CD4-positive, alpha-beta T cell (primary cell): ENCODE data around the gene NFKBIA. TPM values are rescaled to one million over a fixed set of nuclear protein-coding genes. Genes with fewer than 3 reads are reported as not detected.

Experiments
- ATAC-seq: fragments of 200-7000 bp; cut with Tn5 transposase; one replicate; pipeline ENCODE4 v1.10.0; 2022; ENCODE audit warnings: mild to moderate bottlenecking; ENCODE audit not compliant: poor library complexity
- CTCF ChIA-PET: fragments of 350-600 bp; sonication (Branson Sonifier 250); formaldehyde crosslinking; loops from one replicate; lab custom pipeline; 2021; ENCODE audit warnings: antibody characterized with exemption, inconsistent platforms; lab: Charles Lee
- POLR2A ChIA-PET: fragments of 350-600 bp; sonication (Branson Sonifier 250); formaldehyde crosslinking; loops from one replicate; lab custom pipeline; 2021; ENCODE audit warnings: antibody characterized with exemption, inconsistent platforms; lab: Charles Lee
- DNase-seq, 14 experiments: peaks; one replicate each; pipeline ENCODE4 v3.0.0-alpha.2; 2013 to 2020; ENCODE audit warnings: mixed read lengths in 2 of 14
- H3K27ac ChIP-seq, 2 donors: one replicate each; pipeline versions ENCODE4 v1.5.1 to v1.7.0; 2013; ENCODE audit warnings: low read length in 2 of 2, low read depth in 1 of 2, mild to moderate bottlenecking in 1 of 2
- H3K27me3 ChIP-seq, 2 experiments: 1 replicate in 1 of 2; 2 replicates in 1 of 2; pipeline versions ENCODE4 v1.6.1 to v1.7.0; 2013; ENCODE audit warnings: low read length in 2 of 2, control low read depth in 1 of 2, mild to moderate bottlenecking in 1 of 2, moderate library complexity in 1 of 2; ENCODE audit not compliant: insufficient read depth in 2 of 2, control insufficient read depth in 1 of 2
- H3K36me3 ChIP-seq: one replicate; pipeline ENCODE4 v1.6.1; 2013; ENCODE audit warnings: low read length, control low read depth; ENCODE audit not compliant: insufficient read depth
- H3K4me1 ChIP-seq: one replicate; pipeline ENCODE4 v1.6.1; 2013; ENCODE audit warnings: low read length, control low read depth; ENCODE audit not compliant: insufficient read depth
- H3K4me3 ChIP-seq: one replicate; pipeline ENCODE4 v1.5.1; 2013; ENCODE audit warnings: mild to moderate bottlenecking, low read length, moderate library complexity
- H3K9me3 ChIP-seq, 2 experiments: 1 replicate in 1 of 2; 2 replicates in 1 of 2; pipeline versions ENCODE4 v1.6.1 to v1.7.0; 2013; ENCODE audit warnings: low read length in 2 of 2, mild to moderate bottlenecking in 2 of 2, control low read depth in 1 of 2, moderate library complexity in 1 of 2; ENCODE audit not compliant: control insufficient read depth in 1 of 2, insufficient read depth in 1 of 2
- H3K27ac Mint-ChIP-seq: one replicate; pipeline ENCODE4 v1.8.0; 2020; ENCODE audit warnings: mixed read lengths
- H3K27me3 Mint-ChIP-seq: one replicate; pipeline ENCODE4 v1.8.0; 2021; ENCODE audit warnings: mixed read lengths
- H3K36me3 Mint-ChIP-seq: one replicate; pipeline ENCODE4 v1.8.0; 2021; ENCODE audit warnings: low read depth, mixed read lengths
- H3K4me1 Mint-ChIP-seq: one replicate; pipeline ENCODE4 v1.8.0; 2021; ENCODE audit warnings: low read depth, mixed read lengths
- H3K4me3 Mint-ChIP-seq: one replicate; pipeline ENCODE4 v1.8.0; 2020; ENCODE audit warnings: mild to moderate bottlenecking, mixed read lengths
- H3K9me3 Mint-ChIP-seq: one replicate; pipeline ENCODE4 v1.8.0; 2020; ENCODE audit warnings: mixed read lengths
- CTCF ChIP-seq: fragments of 200-600 bp; IDR thresholded peaks from one replicate; pipeline ENCODE4 v1.8.0; 2022; ENCODE audit warnings: antibody characterized with exemption, mild to moderate bottlenecking
- intact Hi-C, 2 experiments: fragments of 100-400 bp; cut with DNase I in 1 of 2; cut with micrococcal nuclease in 1 of 2; formaldehyde crosslinking; loops; one replicate each; pipeline versions ENCODE4 v1.15.1 to v1.9.0; 2023 to 2025; cut with DNase I, micrococcal nuclease
- total RNA-seq, 174 experiments: library from RNA in 2 of 174; stranded (reverse) in 2 of 174; gene quantifications; one replicate each; pipeline ENCODE4 v1.2.3 and lab custom pipeline; 2021 to 2026

NFKBIA gene
- total RNA-seq, 2 experiments from 2014 or later, result 977 to 1,030 TPM

- ChIA-PET CTCF (interaction anchor here (0.6 kb wide), 1 partner anchor 191 kb away, joined by 4 read pairs; no protein-coding TSS in a partner anchor), POLR2A (no interaction called here)
- no peaks in the 10 kb centered on the region for H3K9me3 Mint-ChIP-seq
- Histone ChIP-seq H3K27ac (no peak overlapping the region), H3K36me3 (no peaks in the 10 kb centered on the region), H3K9me3 (no peaks in the 10 kb centered on the region), H3K4me1 (no peaks in the 10 kb centered on the region), H3K27me3 (no peaks in the 10 kb centered on the region), H3K4me3 (no peak overlapping the region)
- H3K4me1 Mint-ChIP-seq, result no peaks in the 10 kb centered on the region
- ATAC-seq, result no peak
- DNase-seq, result no peak
- TF ChIP-seq CTCF, result no peak
- no peaks in the 10 kb centered on the region for H3K27me3 Mint-ChIP-seq
- no peak overlapping the region for H3K27ac Mint-ChIP-seq
- no peak overlapping the region for H3K4me3 Mint-ChIP-seq
- H3K36me3 Mint-ChIP-seq, result no peaks in the 10 kb centered on the region
- intact Hi-C loops, result loop anchor here in 1 of 2 experiments (10.0 kb wide), 1 partner anchor 385 kb away; no protein-coding TSS in a partner anchor
Observed at GRCh38 chr14:35429951-35430350, 25.4 kb upstream of the NFKBIA start.

GRCh38 chr14:35425850-35426249 is 21.3 kb upstream of the NFKBIA start:
- intact Hi-C loops, result loop anchor here in 1 of 2 experiments (10.0 kb wide), 1 partner anchor 389 kb away; no protein-coding TSS in a partner anchor
- Mint-ChIP-seq H3K9me3 (no peaks in the 10 kb centered on the region), H3K27me3 (no peaks in the 10 kb centered on the region), H3K4me1 (peaks cover 4% of the 10 kb centered on the region), H3K27ac (no peak overlapping the region), H3K4me3 (no peak overlapping the region), H3K36me3 (no peaks in the 10 kb centered on the region)
- Histone ChIP-seq H3K27ac (no peak overlapping the region), H3K27me3 (no peaks in the 10 kb centered on the region), H3K36me3 (no peaks in the 10 kb centered on the region), H3K4me3 (no peak overlapping the region), H3K4me1 (peaks cover 4% of the 10 kb centered on the region), H3K9me3 (no peaks in the 10 kb centered on the region)
- POLR2A ChIA-PET, result no interaction called here
- CTCF ChIA-PET, result interaction anchor here (0.9 kb wide), 1 partner anchor 9 kb away, joined by 3 read pairs; no protein-coding TSS in a partner anchor
- DNase-seq (no peak), ATAC-seq (no peak)
- TF ChIP-seq CTCF, result no peak

GRCh38 chr14:35423621-35424020 is 19.1 kb upstream of the NFKBIA start:
- Mint-ChIP-seq H3K4me1 (peaks cover 4% of the 10 kb centered on the region), H3K27ac (no peak overlapping the region), H3K4me3 (no peak overlapping the region), H3K27me3 (no peaks in the 10 kb centered on the region), H3K36me3 (no peaks in the 10 kb centered on the region), H3K9me3 (no peaks in the 10 kb centered on the region)
- no peak for TF ChIP-seq CTCF
- intact Hi-C loops, result loop anchor here (2.0 to 10.0 kb wide), 3 partner anchors 391 to 1091 kb away; no protein-coding TSS in a partner anchor
- Histone ChIP-seq H3K4me3 (no peak overlapping the region), H3K4me1 (peaks cover 5% of the 10 kb centered on the region), H3K27ac (no peak overlapping the region), H3K9me3 (no peaks in the 10 kb centered on the region), H3K27me3 (no peaks in the 10 kb centered on the region), H3K36me3 (no peaks in the 10 kb centered on the region)
- ChIA-PET CTCF (interaction anchor here (1.0 to 2.3 kb wide), 3 partner anchors 162 to 283 kb away, joined by 3 to 9 read pairs (median 8); no protein-coding TSS in a partner anchor), POLR2A (no interaction called here)
- no peak for ATAC-seq
- no peak for DNase-seq
